Lung (tissue), 12 donors: ENCODE data around the gene DYRK1A. TPM values are rescaled to one million over a fixed set of nuclear protein-coding genes. Genes with fewer than 3 reads are reported as not detected.

ENCODE experiments used
- ATAC-seq: fragments of 200-7000 bp; cut with Tn5 transposase; one replicate; pipeline ENCODE4 v1.9.1; 2020; ENCODE audit warnings: moderate number of reproducible peaks; ENCODE audit not compliant: insufficient read depth, low FRiP score
- DNase-seq, 3 donors: peaks; one replicate each; pipeline ENCODE4 v3.0.0-alpha.2; 2013 to 2017
- H3K27ac ChIP-seq, 2 donors: one replicate each; pipeline ENCODE4 v1.5.1; 2013; ENCODE audit warnings: mild to moderate bottlenecking in 2 of 2, moderate library complexity in 2 of 2, control low read depth in 1 of 2, inconsistent platforms in 1 of 2, low read depth in 1 of 2, low read length in 1 of 2
- H3K27me3 ChIP-seq, 3 donors: one replicate each; pipeline ENCODE4 v1.5.1; 2013; ENCODE audit warnings: low read length in 2 of 3; ENCODE audit not compliant: control insufficient read depth in 3 of 3, insufficient read depth in 3 of 3
- H3K36me3 ChIP-seq, 4 donors: one replicate each; pipeline ENCODE4 v1.5.1; 2013; ENCODE audit warnings: low read length in 4 of 4, mild to moderate bottlenecking in 1 of 4, moderate library complexity in 1 of 4; ENCODE audit not compliant: control insufficient read depth in 4 of 4, insufficient read depth in 4 of 4
- H3K4me1 ChIP-seq, 5 donors: one replicate each; pipeline ENCODE4 v1.5.1; 2013; ENCODE audit warnings: low read length in 5 of 5, mild to moderate bottlenecking in 2 of 5, moderate library complexity in 1 of 5; ENCODE audit not compliant: control insufficient read depth in 5 of 5, insufficient read depth in 5 of 5
- H3K4me3 ChIP-seq: one replicate; pipeline ENCODE4 v1.5.1; 2013; ENCODE audit warnings: mild to moderate bottlenecking, control low read depth, moderate library complexity
- H3K9ac ChIP-seq, 2 donors: one replicate each; pipeline ENCODE4 v1.5.1; 2013; ENCODE audit warnings: low read length in 2 of 2, control low read depth in 1 of 2; ENCODE audit not compliant: insufficient read depth in 1 of 2
- H3K9me3 ChIP-seq, 4 donors: one replicate each; pipeline ENCODE4 v1.5.1; 2013; ENCODE audit warnings: low read length in 3 of 4, mild to moderate bottlenecking in 1 of 4, moderate library complexity in 1 of 4; ENCODE audit not compliant: control insufficient read depth in 4 of 4, insufficient read depth in 3 of 4
- CTCF ChIP-seq: IDR thresholded peaks from 2 replicates; pipeline ENCODE4 v1.5.1; 2012; ENCODE audit warnings: mild to moderate bottlenecking; ENCODE audit errors: control extremely low read depth, extremely low read depth
- WGBS, 2 donors: extraction: QIAGEN DNeasy Blood & Tissue Kit; methylation state at CpG; one replicate each; pipeline ENCODE4 v1.1.7; 2013; 5-methylcytosine and 5-hydroxymethylcytosine counted together
- polyA plus RNA-seq, 2 donors: library from polyadenylated mRNA; stranded (reverse); fragments of 200-250 nt; gene quantifications; one replicate each; pipeline ENCODE4 v1.2.1, GENCODE V29; 2013
- total RNA-seq, 2 donors: library from RNA; depleted of rRNA in 1 of 2; stranded (reverse); fragments of >200 nt in 1 of 2; gene quantifications; one replicate each; pipeline ENCODE4 v1.2.1, GENCODE V29; 2014 to 2021
- donor health status: control.
- donor health status: control.
- donor health status: Bipolar disorder and iron deficiency.
- donor health status: healthy.
- donor health status: DM: yes; HTN: yes; CAD: no.

The DYRK1A gene
- total and polyA plus RNA-seq, 4 donors, result 22.1 to 149 (median 43.3) TPM

- Histone ChIP-seq H3K36me3 (no peaks in the 10 kb centered on the region), H3K4me1 (peaks cover 0 to 9% (median 5%) of the 10 kb centered on the region in 5 donors), H3K4me3 (peak overlapping the region; percentile 48), H3K27ac (peak overlapping the region; percentile 95 to 98), H3K27me3 (no peaks in the 10 kb centered on the region), H3K9me3 (peaks cover 0 to 4% (median 2%) of the 10 kb centered on the region in 4 donors), H3K9ac (no peak overlapping the region)
- WGBS, 2 donors, result 52 to 58% methylated on average over 22 of the region's 22 CpGs
- no peak for ATAC-seq
- no peak for TF ChIP-seq CTCF
- DNase-seq, result no peak
Observed at GRCh38 chr21:37562920-37563640, 196.5 kb downstream of the DYRK1A start.

GRCh38 chr21:37563641-37564340 is 197.2 kb downstream of the DYRK1A start:
- Histone ChIP-seq H3K4me3 (peak overlapping the region; percentile 48), H3K9me3 (peaks cover 0 to 4% (median 2%) of the 10 kb centered on the region in 4 donors), H3K27ac (peak overlapping the region; percentile 95 to 98), H3K4me1 (peaks cover 0 to 9% (median 5%) of the 10 kb centered on the region in 5 donors), H3K9ac (peak overlapping the region in 1 of 2 donors; percentile 69), H3K27me3 (no peaks in the 10 kb centered on the region), H3K36me3 (no peaks in the 10 kb centered on the region)
- WGBS, 2 donors, result 0 to 2% methylated on average over 59 to 67 of the region's 67 CpGs
- DNase-seq, result peak; percentile 91 to 95 (median 94)
- peak; percentile 11 for TF ChIP-seq CTCF
- peak; percentile 94 for ATAC-seq

- H3K27ac ChIP-seq, result peak overlapping the region; percentile 95 to 98
- H3K36me3 ChIP-seq, result no peaks in the 10 kb centered on the region
- 9 to 20% methylated on average over 14 of the region's 14 CpGs for WGBS, 2 donors
- peaks cover 0 to 4% (median 2%) of the 10 kb centered on the region in 4 donors for H3K9me3 ChIP-seq
- peaks cover 0 to 9% (median 5%) of the 10 kb centered on the region in 5 donors for H3K4me1 ChIP-seq
- ATAC-seq (peak; percentile 80), DNase-seq (peak in 2 of 3 donors; percentile 29 to 57)
- no peaks in the 10 kb centered on the region for H3K27me3 ChIP-seq
- H3K9ac ChIP-seq, result peak overlapping the region in 1 of 2 donors; percentile 69
- H3K4me3 ChIP-seq, result peak overlapping the region; percentile 48
- TF ChIP-seq CTCF, result peak; percentile 7
Observed at GRCh38 chr21:37564341-37564923, 197.9 kb downstream of the DYRK1A start.
